Pancreas (tissue), 10 donors: ENCODE measurements around the gene SMARCB1. TPM values are rescaled to one million over a fixed set of nuclear protein-coding genes. Genes with fewer than 3 reads are reported as not detected.
A peak's percentile ranks its signal among the peaks of the same experiment; 100 is the strongest.

Source experiments
- ATAC-seq, 4 donors: fragments of 200-7000 bp; cut with Tn5 transposase; one replicate each; pipeline versions ENCODE4 v1.8.0 to v1.9.1; 2020; ENCODE audit warnings: mild to moderate bottlenecking in 4 of 4, moderate library complexity in 4 of 4
- DNase-seq, 6 donors: peaks; one replicate each; pipeline ENCODE4 v3.0.0-alpha.2; 2020
- FAIRE-seq: peaks from 2 replicates; lab custom pipeline; 2012; peaks lifted over from hg19 to GRCh38; lab: Jason Lieb, UNC
- H3K27ac ChIP-seq, 4 donors: fragments of 200-600 bp; sonication (generic); 1 replicate in 3 of 4; 2 replicates in 1 of 4; pipeline versions ENCODE4 v1.5.0 to v1.8.0; 2020
- H3K27me3 ChIP-seq, 4 donors: fragments of 200-600 bp; one replicate each; pipeline ENCODE4 v1.8.0; 2021
- H3K36me3 ChIP-seq, 3 donors: fragments of 200-600 bp; sonication (generic) in 1 of 3; one replicate each; pipeline versions ENCODE4 v1.5.0 to v1.8.0; 2020 to 2021
- H3K4me1 ChIP-seq, 3 donors: fragments of 200-600 bp; one replicate each; pipeline ENCODE4 v1.8.0; 2021
- H3K4me3 ChIP-seq, 4 donors: fragments of 200-600 bp; sonication (generic) in 2 of 4; one replicate each; pipeline versions ENCODE4 v1.5.0 to v1.8.0; 2020 to 2021
- H3K9me3 ChIP-seq, 4 donors: fragments of 200-600 bp; one replicate each; pipeline ENCODE4 v1.8.0; 2021
- CTCF ChIP-seq, 4 donors: fragments of 200-600 bp; sonication (generic) in 3 of 4; IDR thresholded peaks; one replicate each; pipeline versions ENCODE4 v1.5.0 to v1.8.0; 2021; ENCODE audit warnings: antibody characterized with exemption in 4 of 4
- WGBS, 2 donors: extraction: QIAGEN DNeasy Blood & Tissue Kit; methylation state at CpG; one replicate each; pipeline ENCODE4 v1.1.7; 2013; 5-methylcytosine and 5-hydroxymethylcytosine counted together
- intact Hi-C, 3 donors: fragments of 100-400 bp; cut with DNase I; formaldehyde crosslinking; loops; one replicate each; pipeline versions ENCODE4 v1.11.1 to v1.14.2; 2022
- polyA plus RNA-seq, 2 donors: library from polyadenylated mRNA; stranded (reverse); fragments of 200-250 nt; gene quantifications; one replicate each; pipeline ENCODE4 v1.2.3, GENCODE V29; 2013
- total RNA-seq, 6 donors: library from RNA; stranded (reverse); fragmentation: NEBNext Ultra II Directional in 4 of 6; extraction: Animal tissue kit (Norgen Biotek cat#: 25700) in 4 of 6; gene quantifications; one replicate each; pipeline versions ENCODE4 v1.2.1 to v1.2.4, GENCODE V29; 2021 to 2023
- donor health status: healthy with polysubstance abuse.
- donor health status: DM: no; HTN: no; CAD: no; lungs with moderate emphysema.
- donor health status: DM: no; HTN: no; CAD: no.
- donor health status: control.
- donor health status: control.
- donor health status: Bipolar disorder and iron deficiency.
- donor health status: DM: yes; HTN: yes; CAD: no.
- donor health status: DM: no; HTN: no; CAD: no.
- donor health status: DM: no; HTN: no; CAD: no.
- donor health status: DM: yes; HTN: yes; CAD: no.

Gene SMARCB1
- total and polyA plus RNA-seq, 8 donors, result 25.2 to 37.1 (median 30.4) TPM

- 35 to 47% methylated on average over 10 of the region's 10 CpGs for whole genome bisulfite sequencing, 2 donors
- DNase-seq, result peak; percentile 48 to 88 (median 67)
- H3K9me3 ChIP-seq, result no peaks in the 10 kb centered on the region
- TF ChIP-seq CTCF (IDR thresholded peaks at IDR 0.05), result no peak
- peak overlapping the region; percentile 20 to 59 (median 40) for H3K27ac ChIP-seq
- no peak for FAIRE-seq
- H3K4me3 ChIP-seq, result no peak overlapping the region
- H3K27me3 ChIP-seq, result no peaks in the 10 kb centered on the region
- peak in 3 of 4 donors; percentile 12 to 28 (median 19) for ATAC-seq
- intact Hi-C loops, result no loop called here
- peaks cover 0 to 25% (median 3%) of the 10 kb centered on the region in 3 donors for H3K36me3 ChIP-seq
- peaks cover 0 to 13% (median 13%) of the 10 kb centered on the region in 3 donors for H3K4me1 ChIP-seq
Observed at GRCh38 chr22:23834793-23835483, 48.2 kb downstream of the SMARCB1 start.

DNA sequence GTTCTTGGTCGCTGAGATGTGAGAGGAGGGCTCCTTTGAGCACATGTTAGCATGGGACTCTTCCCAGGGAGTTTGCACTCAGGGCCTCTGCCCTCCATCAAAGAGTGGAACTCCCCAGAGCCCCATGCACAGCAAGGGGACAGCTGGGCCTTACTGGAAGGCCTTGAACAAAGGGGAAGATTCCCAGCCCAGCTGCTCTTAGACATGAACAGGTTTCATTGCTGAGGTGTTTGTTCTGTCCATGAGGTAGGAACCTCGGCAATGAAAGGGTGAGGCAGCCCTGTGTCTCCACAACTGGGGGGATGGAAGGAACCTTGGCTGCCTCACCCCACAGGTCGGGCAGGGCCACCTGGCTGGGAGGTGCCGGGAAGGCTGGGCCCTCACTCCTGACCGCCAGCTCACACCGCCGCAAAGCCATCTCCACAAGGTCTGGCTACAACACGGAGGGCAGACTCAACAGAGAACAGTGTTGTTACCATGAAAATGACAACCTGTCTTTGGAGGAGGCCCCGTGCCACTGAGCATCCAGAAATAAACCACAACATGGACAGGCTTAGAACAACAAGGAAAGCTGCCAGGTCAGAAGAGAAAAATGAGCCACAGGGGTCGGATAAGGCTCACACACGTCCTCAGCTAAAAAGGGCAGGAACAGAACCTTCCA, 48.8 kb downstream of the SMARCB1 start:
- TF ChIP-seq CTCF (IDR thresholded peaks at IDR 0.05), result no peak
- FAIRE-seq, result no peak
- no peak for ATAC-seq
- Histone ChIP-seq H3K4me1 (peaks cover 0 to 13% (median 13%) of the 10 kb centered on the region in 3 donors), H3K9me3 (no peaks in the 10 kb centered on the region), H3K27me3 (no peaks in the 10 kb centered on the region), H3K27ac (peak overlapping the region; percentile 20 to 59 (median 40)), H3K4me3 (no peak overlapping the region), H3K36me3 (peaks cover 0 to 25% (median 3%) of the 10 kb centered on the region in 3 donors)
- 35 to 47% methylated on average over 11 of the region's 11 CpGs for WGBS, 2 donors
- DNase-seq, result peak in 3 of 6 donors; percentile 15 to 53 (median 53)
- intact Hi-C loops, result no loop called here

DNA sequence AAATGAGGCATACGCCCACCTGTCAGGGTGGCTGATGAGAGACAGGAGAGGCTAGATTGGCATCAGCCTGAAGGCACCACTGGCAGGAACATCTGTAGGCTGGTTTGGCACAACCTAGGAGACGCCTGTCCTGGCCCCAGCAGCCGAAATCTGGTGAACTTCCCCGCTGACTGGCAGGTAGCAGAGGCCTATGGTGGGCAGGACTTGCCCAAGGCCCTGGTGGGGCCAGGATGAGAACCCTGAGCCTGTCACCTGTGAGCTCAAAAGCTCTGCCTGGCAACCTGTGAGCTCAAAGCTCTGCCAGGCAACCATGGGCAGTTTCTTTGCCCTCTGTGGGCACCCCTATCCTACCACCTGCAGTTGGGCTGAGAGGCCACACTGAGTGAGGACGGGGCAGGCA, 49.5 kb downstream of the SMARCB1 start:
- FAIRE-seq, result no peak
- TF ChIP-seq CTCF (IDR thresholded peaks at IDR 0.05), result no peak
- H3K36me3 ChIP-seq, result peaks cover 0 to 22% (median 3%) of the 10 kb centered on the region in 3 donors

GRCh38 chr22:23836692-23837495, 50.1 kb downstream of the SMARCB1 start:
- intact Hi-C loops, result no loop called here
- 49 to 56% methylated on average over 12 of the region's 12 CpGs for WGBS, 2 donors
- H3K4me3 ChIP-seq, result peak overlapping the region in 2 of 4 donors; percentile 58 to 72
- peaks cover 0 to 13% (median 13%) of the 10 kb centered on the region in 3 donors for H3K4me1 ChIP-seq
- TF ChIP-seq CTCF (IDR thresholded peaks at IDR 0.05), result no peak
- H3K27ac ChIP-seq, result no peak overlapping the region
- FAIRE-seq, result no peak
- H3K9me3 ChIP-seq, result no peaks in the 10 kb centered on the region
- no peaks in the 10 kb centered on the region for H3K27me3 ChIP-seq
- ATAC-seq, result no peak
- peaks cover 0 to 17% (median 3%) of the 10 kb centered on the region in 3 donors for H3K36me3 ChIP-seq
- DNase-seq, result peak in 2 of 6 donors; percentile 44 to 66

More for the DNA sequence above, 49.5 kb downstream of the SMARCB1 start:
- DNase-seq (peak in 1 of 6 donors; percentile 49), ATAC-seq (no peak)
- H3K4me1 ChIP-seq, result peaks cover 0 to 13% (median 13%) of the 10 kb centered on the region in 3 donors
- intact Hi-C loops, result no loop called here
- peak overlapping the region in 1 of 4 donors; percentile 23 for H3K27ac ChIP-seq
- H3K9me3 ChIP-seq, result no peaks in the 10 kb centered on the region
- whole genome bisulfite sequencing, 2 donors, result 67 to 69% methylated on average over 5 of the region's 5 CpGs
- H3K27me3 ChIP-seq, result no peaks in the 10 kb centered on the region
- no peak overlapping the region for H3K4me3 ChIP-seq
